Stimulated activated CD4-positive, alpha-beta T cell treated with anti-CD3 and anti-CD28 coated beads, Interleukin-4, amount 100 ng/mL, for 24 hours (primary cell): ENCODE results near the gene LCORL.
"Not testable (repeated sequence)": the region's sequence is repeated elsewhere in the genome, so short reads cannot be mapped to it uniquely, and the experiment has no call there.

Experiments
- DNase-seq: peaks from one replicate; pipeline ENCODE4 v3.0.0-alpha.2; 2020

Gene LCORL

DNA sequence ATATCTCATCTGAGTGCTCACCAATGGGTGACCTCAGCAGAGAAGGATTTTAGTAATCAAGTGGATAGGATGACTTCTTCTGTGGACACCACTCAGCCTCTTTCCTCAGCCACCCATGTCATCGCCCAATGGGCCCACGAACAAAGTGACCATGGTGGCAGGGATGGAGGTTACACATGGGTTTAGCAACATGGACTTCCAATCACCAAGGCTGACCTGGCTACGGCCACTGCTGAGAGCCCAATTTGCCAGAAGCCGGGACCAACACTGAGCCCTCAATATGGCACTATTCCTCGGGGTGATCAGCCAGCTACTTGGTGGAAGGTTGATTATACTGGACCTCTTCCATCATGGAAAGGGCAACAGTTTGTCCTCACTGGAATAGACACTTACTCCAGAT lies 97.4 kb downstream of the LCORL start:
- no peak for DNase-seq

DNA sequence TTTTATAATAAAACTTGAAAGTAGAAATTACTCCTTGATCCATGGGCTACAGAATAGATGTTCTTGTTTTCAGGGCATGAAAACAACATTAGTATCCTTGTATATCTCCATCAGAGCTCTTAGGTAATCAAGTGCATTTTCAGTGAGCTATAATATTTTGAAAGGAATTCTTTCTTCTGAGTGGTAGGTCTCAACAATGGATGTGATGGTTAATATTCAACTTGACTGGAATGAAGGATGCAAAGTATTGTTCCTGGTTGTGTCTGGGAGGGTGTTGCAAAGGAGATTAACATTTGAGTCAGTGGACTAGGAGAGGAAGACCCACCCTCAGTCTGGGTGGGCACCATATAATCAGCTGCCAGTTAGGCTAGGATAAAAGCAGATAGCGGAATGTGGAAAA lies 100.1 kb downstream of the LCORL start:
- no peak for DNase-seq

- no peak for DNase-seq
Measured at GRCh38 chr4:17920681-17921080, 100.9 kb downstream of the LCORL start.

DNA sequence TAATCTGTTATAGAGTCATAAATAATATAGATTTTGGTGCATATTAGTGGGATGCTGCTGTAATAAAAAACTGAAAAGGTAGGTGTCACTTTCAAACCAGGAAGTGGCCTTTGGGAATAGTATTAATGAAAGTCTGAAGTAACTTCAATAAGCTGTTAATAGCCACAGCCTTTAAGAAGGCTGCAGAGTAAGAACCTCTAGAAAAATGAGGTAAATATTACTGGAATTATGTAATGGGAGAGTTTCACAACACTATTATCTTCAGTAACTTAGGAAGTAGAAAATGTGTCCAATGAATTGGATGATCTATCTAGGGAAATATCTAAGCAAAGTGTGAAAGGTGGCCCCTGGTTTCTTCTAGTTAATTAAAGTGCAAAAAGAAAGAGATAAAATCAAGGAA lies 106.1 kb downstream of the LCORL start:
- DNase-seq, result no peak

DNA sequence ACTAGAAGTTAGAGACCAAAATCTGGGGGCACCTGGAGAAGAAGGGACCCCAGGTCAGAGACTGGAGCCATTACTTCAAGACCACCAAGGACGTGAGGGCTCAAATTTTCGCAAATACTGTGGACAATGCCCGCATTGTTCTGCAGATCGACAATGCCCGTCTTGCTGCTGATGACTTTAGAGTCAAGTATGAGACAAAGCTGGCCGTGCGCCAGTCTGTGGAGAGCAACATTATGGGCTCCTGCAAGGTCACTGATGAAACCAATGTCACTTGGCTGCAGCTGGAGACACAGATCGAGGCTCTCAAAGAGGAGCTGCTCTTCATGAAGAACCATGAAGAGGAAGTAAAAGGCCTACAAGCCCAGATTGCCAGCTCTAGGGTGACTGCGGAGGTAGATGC lies 109.5 kb downstream of the LCORL start:
- DNase-seq, result no peak

DNA sequence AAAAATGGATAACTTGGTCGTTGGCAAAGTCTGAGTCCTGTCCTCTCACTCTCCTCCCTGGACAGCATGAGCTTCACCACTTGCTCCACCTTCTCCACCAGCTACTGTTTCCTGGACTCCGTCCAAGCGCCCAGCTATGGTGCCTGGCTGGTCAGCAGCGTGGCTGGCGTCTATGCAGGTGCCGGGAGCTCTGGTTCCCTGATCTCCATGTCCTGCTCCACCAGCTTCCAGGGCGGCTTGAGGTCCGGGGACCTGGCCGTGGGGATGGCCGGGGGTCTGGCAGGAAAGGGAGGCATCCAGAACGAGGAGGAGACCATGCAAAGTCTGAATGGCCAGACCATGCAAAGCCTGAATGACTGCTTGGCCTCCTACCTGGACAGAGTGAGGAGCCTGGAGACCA lies 109.9 kb downstream of the LCORL start:
- DNase-seq, result no peak

- DNase-seq, result no peak
Measured at GRCh38 chr4:17898553-17899055, 123.0 kb downstream of the LCORL start.

GRCh38 chr4:17895481-17895880 lies 126.1 kb downstream of the LCORL start:
- no peak for DNase-seq

GRCh38 chr4:17894421-17894820 lies 127.1 kb downstream of the LCORL start:
- no peak for DNase-seq

- no peak for DNase-seq
Measured at GRCh38 chr4:17889692-17890091, 131.9 kb downstream of the LCORL start.

GRCh38 chr4:17884511-17884910 lies 137.0 kb downstream of the LCORL start:
- DNase-seq, result no peak

- DNase-seq, result no peak
Measured at GRCh38 chr4:17884063-17884462, 137.5 kb downstream of the LCORL start.

DNA sequence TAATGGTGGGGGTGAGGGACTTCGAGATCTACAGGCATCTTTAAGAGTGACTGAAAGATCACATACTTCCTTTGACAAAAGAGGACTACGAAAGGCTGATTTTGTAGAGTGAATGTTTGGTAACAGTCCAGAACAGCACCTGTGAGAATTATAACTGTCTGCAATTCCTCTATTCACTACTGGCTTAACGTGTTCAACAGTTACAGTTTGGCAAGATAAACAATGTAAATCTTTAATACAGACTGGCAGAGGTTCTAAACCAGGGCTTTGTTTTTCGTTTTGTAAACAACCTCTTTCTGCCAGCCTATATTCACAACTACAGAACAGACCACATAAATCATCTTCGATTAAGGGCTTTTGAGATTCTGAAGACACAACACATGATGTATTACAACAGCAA lies 143.9 kb downstream of the LCORL start:
- DNase-seq, result no peak

- DNase-seq, result no peak
Measured at GRCh38 chr4:17876943-17877342, 144.6 kb downstream of the LCORL start.

DNA sequence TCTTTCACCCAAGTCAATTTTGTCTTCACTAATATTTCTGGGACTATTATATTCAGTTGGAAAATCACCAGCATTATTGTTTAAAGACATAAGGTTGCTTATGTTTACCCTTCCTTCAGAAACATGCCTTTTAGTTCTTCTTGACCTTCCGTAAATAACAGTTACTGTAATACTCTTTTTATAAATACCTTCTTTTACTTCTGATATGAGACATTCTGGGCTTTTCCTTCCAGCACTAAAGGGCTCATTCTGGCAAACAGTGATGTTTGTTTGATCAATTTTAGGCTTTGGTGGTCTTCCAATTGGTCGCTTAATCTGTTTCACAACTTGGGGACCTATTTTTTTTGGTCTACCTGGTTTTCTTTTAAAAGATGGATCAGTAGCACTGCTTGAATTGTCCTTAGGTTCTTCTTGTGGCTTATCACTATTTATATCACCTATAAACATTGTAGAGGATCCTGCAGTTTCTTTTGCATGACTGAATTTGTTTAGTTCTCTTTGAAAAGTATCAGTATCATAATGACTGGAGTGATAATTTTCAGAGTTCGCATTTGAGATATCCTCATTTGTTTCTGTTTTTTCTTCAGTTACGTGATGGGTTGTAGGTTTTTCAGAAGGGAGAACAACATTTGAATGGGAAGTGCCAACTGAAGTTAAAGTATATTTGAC lies 146.0 kb downstream of the LCORL start:
- DNase-seq, result no peak

- no peak for DNase-seq
Measured at GRCh38 chr4:17869327-17869726, 152.2 kb downstream of the LCORL start.

DNA sequence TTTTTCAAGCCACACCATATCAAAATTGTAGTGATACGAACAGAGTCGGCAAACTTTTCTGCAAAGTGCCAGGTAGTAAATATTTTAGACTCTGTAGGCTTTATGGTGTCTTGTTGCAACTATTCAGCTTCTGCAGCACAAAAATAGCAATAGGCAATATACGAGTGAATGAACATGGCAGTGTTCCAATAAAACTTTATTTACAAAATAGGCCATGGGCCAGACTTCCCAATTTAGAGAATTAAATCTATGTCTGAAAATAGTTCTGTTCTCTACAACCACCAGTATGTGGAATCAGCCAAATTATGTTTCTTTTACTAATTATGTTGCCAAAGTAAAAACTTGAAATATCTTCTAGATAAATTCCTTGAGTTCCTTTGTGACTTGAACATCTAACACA lies 154.3 kb downstream of the LCORL start:
- no peak for DNase-seq

- no peak for DNase-seq
Measured at GRCh38 chr4:17866810-17867209, 154.7 kb downstream of the LCORL start.

- no peak for DNase-seq
Measured at GRCh38 chr4:17865866-17866363, 155.6 kb downstream of the LCORL start.

- DNase-seq, result not testable (repeated sequence)
Measured at GRCh38 chr4:17861906-17862305, 159.6 kb downstream of the LCORL start.

DNA sequence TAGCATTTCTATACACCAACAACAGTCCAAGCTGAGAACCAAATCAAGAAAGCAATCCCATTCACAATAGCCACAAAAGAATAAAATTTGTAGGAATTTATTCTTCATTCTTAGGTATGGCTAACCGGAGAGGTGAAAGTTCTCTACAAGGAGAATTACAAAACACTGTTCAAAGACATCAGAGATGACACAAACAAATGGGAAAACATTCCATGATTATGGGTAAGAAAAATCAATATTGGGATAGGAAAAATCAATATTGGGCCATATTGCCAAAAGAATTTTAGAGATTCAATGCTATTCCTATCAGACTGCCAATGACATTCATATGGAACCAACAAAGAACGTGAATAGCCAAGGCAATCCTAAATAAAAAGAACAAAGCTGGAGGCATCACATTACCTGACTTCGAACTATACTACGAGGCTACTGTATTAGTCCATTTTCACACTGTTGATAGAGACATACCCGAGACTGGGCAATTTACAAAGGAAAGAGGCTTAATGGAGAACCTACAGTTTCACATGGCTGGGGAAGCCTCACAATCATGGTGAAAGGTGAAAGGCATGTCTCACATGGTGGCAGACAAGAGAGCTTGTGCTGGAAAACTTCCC lies 161.7 kb downstream of the LCORL start:
- no peak for DNase-seq

DNA sequence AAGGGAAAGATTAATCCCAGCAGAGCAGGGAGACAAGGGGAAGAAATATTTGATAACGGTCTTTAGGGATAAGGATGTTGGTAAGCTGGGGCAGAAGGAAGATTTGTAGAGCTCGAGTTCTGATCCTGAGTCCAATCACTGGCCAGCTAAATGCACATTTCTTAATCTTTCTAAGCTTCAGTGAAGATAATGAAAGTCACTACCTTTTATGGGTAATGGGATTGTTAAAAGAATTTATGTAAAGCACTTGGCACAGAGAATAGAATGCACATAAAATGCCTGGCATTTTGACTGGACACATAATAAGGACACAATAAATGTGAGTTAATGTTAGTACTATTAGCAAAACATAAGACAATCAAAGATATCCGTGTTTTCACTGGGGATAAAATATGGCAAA lies 167.5 kb downstream of the LCORL start:
- DNase-seq, result no peak

DNA sequence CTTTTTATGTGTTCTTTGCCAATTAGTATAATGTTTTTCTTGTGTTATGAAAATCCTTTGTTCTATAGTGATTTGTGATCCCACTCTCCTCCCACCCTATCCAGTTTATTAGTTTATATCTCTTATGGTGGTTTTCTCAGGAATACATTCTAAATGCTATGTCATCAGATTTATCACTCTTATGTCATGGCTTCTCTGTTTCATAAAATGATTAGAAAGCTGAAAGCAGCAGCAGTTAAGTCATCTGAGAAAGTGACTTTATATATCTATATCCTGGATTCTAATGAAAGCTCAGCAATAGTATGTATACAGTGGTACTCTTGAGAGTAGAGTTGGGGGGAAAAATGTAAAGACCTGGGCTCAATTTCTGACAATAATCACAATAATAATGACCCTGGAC lies 169.6 kb downstream of the LCORL start:
- DNase-seq, result no peak

- not testable (repeated sequence) for DNase-seq
Measured at GRCh38 chr4:17850295-17850694, 171.3 kb downstream of the LCORL start.

DNA sequence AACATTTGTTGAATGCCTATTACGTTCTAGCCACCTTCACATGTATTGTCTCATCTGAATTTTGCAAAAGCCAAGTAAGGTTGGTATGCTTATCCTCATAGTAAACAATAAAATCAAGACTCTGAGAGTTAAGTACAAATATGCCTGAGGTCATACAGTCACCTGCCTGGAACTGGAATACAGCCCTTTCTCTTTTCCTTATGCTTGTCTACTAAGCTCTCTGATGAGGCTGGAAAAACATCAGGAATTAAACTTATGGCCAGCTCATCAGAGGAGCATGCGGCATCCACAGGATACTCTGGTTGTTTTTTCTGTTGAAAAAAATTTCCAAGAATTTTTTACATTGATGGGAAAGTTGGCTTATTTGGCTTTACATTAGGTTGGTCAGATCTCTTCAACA lies 175.3 kb downstream of the LCORL start:
- DNase-seq, result no peak
